Esophagus (tissue), 2 donors: ENCODE results near the gene PARP15. TPM values are rescaled to one million over a fixed set of nuclear protein-coding genes. Genes with fewer than 3 reads are reported as not detected.

Source experiments
- H3K27ac ChIP-seq, 2 donors: one replicate each; pipeline ENCODE4 v1.5.1; 2013; ENCODE audit warnings: low read depth in 2 of 2, mild to moderate bottlenecking in 2 of 2, inconsistent platforms in 1 of 2, low read length in 1 of 2, moderate library complexity in 1 of 2
- H3K27me3 ChIP-seq, 2 donors: one replicate each; pipeline ENCODE4 v1.6.1; 2013; ENCODE audit warnings: low read length in 2 of 2, control low read depth in 1 of 2, mild to moderate bottlenecking in 1 of 2; ENCODE audit not compliant: insufficient read depth in 2 of 2, control insufficient read depth in 1 of 2
- H3K36me3 ChIP-seq, 2 donors: one replicate each; pipeline ENCODE4 v1.6.1; 2013; ENCODE audit warnings: low read length in 1 of 2; ENCODE audit not compliant: control insufficient read depth in 2 of 2, insufficient read depth in 2 of 2
- H3K4me1 ChIP-seq, 2 donors: one replicate each; pipeline ENCODE4 v1.6.1; 2013; ENCODE audit warnings: low read length in 1 of 2; ENCODE audit not compliant: control insufficient read depth in 2 of 2, insufficient read depth in 2 of 2
- H3K4me3 ChIP-seq, 2 donors: one replicate each; pipeline ENCODE4 v1.5.1; 2013; ENCODE audit warnings: low read length in 2 of 2, mild to moderate bottlenecking in 2 of 2, low read depth in 1 of 2, moderate library complexity in 1 of 2
- H3K9me3 ChIP-seq, 2 donors: one replicate each; pipeline ENCODE4 v1.6.1; 2013; ENCODE audit warnings: mild to moderate bottlenecking in 2 of 2, low read depth in 1 of 2, low read length in 1 of 2, moderate library complexity in 1 of 2; ENCODE audit not compliant: control insufficient read depth in 2 of 2, insufficient read depth in 1 of 2
- WGBS, 2 donors: extraction: QIAGEN DNeasy Blood & Tissue Kit; methylation state at CpG; one replicate each; pipeline ENCODE4 v1.1.7; 2013; 5-methylcytosine and 5-hydroxymethylcytosine counted together
- polyA plus RNA-seq, 2 donors: library from polyadenylated mRNA; stranded (reverse); fragments of 200-250 nt; gene quantifications; one replicate each; pipeline ENCODE4 v1.2.3, GENCODE V29; 2013
- donor health status: healthy with polysubstance abuse.
- donor health status: Bipolar disorder and iron deficiency.

The PARP15 gene
- polyA plus RNA-seq, 2 donors = 0.46 to 0.94 TPM

DNA sequence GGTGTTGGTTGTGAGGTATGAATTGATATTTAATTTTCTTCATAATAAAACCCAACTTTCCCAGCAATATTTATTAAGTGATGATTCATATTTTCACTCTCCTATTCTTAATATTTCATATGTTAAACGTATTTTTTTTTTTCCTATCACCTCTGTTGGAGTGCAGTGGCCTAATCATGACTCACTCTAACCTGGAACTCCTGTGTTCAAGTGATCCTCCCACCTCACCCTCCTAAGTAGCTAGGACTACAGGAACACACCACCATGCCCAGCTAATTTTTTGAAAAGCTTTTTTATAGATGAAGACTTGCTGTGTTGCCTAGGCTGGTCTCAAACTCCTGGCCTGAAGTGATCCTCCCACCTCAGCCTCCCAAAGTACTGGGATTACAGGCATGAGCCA is 8.6 kb downstream of the PARP15 start:
- no peak overlapping the region for H3K4me3 ChIP-seq
- H3K9me3 ChIP-seq = peaks cover 0 to 5% of the 10 kb centered on the region in 2 donors
- H3K27me3 ChIP-seq = no peaks in the 10 kb centered on the region
- H3K36me3 ChIP-seq = no peaks in the 10 kb centered on the region
- 33 to 35% methylated on average over 1 of the region's 1 CpG for WGBS, 2 donors
- no peaks in the 10 kb centered on the region for H3K4me1 ChIP-seq
- H3K27ac ChIP-seq = no peak overlapping the region

DNA sequence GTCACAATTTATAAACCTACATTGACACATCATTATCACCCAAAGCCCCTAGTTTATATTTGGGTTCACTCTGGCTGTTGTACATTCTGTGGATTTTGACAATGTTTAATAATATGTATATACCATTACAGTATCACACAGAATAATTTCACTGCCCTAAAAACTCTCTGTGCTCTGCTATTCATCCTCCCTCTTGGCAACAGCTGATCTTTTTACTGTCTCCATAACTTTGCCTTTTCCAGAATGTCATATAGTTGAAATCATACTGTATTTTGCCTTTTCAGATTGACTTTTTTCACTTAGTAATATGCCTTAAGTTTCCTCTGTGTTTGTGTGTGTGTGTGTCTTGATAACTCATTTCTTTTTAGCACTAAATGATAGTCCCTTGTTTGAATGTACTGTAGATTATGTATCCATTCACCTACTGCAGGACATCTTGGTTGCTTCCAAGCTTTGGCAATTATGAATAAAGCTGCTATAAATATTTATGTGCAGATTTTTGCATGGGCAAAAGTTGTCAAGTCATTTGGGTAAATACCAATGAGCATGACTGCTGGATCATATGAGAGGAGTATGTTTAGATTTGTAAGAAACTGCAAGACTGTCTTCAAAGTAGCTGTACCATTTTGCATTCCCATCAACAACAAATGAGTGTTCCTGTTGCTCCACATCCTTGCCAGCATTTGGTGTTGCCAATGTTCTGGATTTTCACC is 9.5 kb downstream of the PARP15 start:
- Histone ChIP-seq H3K9me3 (peaks cover 0 to 5% of the 10 kb centered on the region in 2 donors), H3K27me3 (no peaks in the 10 kb centered on the region), H3K4me3 (no peak overlapping the region), H3K27ac (no peak overlapping the region), H3K4me1 (no peaks in the 10 kb centered on the region), H3K36me3 (no peaks in the 10 kb centered on the region)

DNA sequence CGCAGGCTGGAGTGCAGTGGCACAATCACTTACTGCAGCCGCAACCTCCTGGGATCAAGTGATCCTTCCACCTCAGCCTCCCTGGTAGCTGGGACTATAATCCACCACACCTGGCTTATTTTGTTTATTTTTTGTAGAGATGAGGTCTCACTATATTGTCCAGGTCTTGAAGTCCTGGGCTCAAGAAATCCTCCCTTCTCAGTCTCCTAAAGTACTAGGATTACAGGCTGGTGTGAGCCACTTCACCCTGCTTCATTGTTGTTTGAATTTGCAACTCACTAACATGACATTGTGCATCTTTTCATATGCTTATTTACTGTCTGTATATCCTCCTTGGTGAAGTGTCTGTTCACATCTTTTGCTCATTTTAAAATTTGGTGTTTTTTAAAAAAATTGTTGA is 10.1 kb downstream of the PARP15 start:
- Histone ChIP-seq H3K27me3 (no peaks in the 10 kb centered on the region), H3K27ac (no peak overlapping the region)
- 22 to 45% methylated on average over 2 of the region's 2 CpGs for WGBS, 2 donors

DNA sequence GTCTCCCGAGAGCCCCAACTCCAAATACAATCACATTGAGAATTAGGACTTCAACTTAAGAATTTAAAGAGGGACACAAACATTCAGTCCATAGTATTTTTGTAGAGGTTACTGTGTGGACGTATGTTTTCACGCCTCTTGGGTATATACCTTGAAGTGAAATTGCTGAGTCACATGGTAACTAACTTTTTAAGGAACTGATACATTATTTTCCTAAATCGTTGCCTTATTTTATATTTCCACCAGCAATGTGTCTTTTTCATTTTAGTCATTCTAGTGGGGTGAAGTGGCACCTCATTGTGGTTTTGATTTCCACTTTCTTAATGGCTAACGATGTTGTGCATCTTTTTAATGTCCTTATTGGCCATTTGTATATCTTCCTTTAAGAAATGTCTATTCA is 11.8 kb downstream of the PARP15 start:
- Histone ChIP-seq H3K4me1 (no peaks in the 10 kb centered on the region), H3K4me3 (no peak overlapping the region), H3K27me3 (no peaks in the 10 kb centered on the region), H3K36me3 (no peaks in the 10 kb centered on the region), H3K27ac (no peak overlapping the region), H3K9me3 (no peaks in the 10 kb centered on the region)
- 62 to 67% methylated on average over 5 of the region's 5 CpGs for WGBS, 2 donors

More for the DNA sequence above, 10.1 kb downstream of the PARP15 start:
- no peak overlapping the region for H3K4me3 ChIP-seq
- H3K9me3 ChIP-seq = peaks cover 0 to 3% of the 10 kb centered on the region in 2 donors
- H3K4me1 ChIP-seq = no peaks in the 10 kb centered on the region
- H3K36me3 ChIP-seq = no peaks in the 10 kb centered on the region

DNA sequence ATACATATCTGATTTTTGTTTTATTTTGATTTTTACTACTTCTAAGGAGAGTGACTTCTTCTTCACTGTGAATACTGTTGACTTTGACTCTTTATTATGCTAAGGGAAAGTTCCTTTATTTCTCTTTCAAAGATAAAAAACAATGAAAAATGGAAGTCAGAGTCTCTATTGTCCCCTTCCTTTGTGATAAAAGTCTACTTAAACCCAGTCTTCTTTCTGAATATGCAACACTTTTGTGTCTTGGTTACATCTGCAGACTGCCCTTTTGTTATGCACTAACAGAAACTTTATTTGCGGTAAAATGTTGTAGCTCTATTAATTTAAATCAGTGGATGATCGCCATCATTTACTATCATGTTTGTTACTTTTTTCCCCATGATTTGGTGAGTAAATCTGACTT is 13.2 kb downstream of the PARP15 start:
- 88 to 91% methylated on average over 2 of the region's 2 CpGs for WGBS, 2 donors
- no peaks in the 10 kb centered on the region for H3K36me3 ChIP-seq
- no peaks in the 10 kb centered on the region for H3K27me3 ChIP-seq
- no peaks in the 10 kb centered on the region for H3K4me1 ChIP-seq
- H3K9me3 ChIP-seq = no peaks in the 10 kb centered on the region
- no peak overlapping the region for H3K4me3 ChIP-seq
- H3K27ac ChIP-seq = no peak overlapping the region

DNA sequence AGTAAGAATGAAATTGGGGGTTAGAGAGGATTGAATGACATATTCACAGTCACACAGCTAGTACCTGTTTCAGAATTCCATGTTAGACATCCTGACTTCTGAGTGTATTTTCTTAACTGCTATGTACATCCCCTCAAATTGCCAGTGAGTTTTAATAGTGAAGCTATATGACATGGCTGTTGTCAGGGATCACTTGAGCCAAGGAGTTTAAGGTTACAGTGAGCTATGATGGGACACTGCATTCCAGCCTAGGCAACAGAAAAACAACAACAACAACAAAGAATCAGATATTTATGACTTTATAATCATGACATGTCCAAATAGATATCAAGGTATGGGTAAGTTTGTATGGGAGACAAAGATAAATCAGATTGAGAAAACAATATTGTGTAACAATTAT is 16.6 kb downstream of the PARP15 start:
- Histone ChIP-seq H3K4me3 (no peak overlapping the region), H3K9me3 (no peaks in the 10 kb centered on the region), H3K27me3 (no peaks in the 10 kb centered on the region), H3K4me1 (no peaks in the 10 kb centered on the region), H3K27ac (no peak overlapping the region), H3K36me3 (no peaks in the 10 kb centered on the region)

DNA sequence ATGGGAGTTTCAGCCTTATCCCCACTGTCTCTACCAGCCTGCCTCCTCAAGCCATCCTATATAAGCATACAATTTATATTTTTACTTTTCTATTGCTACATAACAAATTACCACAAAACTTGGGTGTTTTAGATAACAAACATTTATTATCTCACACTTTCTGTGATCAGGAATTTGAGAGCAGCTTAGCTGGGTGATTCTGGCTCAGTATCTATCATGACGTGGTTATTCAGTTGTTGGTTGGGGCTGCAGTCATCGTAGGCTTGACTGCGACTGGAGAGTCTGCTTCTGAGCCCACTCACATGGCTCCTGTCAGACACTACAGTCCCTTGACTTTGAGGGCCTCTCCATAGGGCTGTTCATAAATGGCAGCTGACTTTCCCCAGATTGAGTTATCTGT is 20.7 kb downstream of the PARP15 start:
- H3K27ac ChIP-seq = no peak overlapping the region
- no peaks in the 10 kb centered on the region for H3K36me3 ChIP-seq
- no peaks in the 10 kb centered on the region for H3K4me1 ChIP-seq
- H3K4me3 ChIP-seq = no peak overlapping the region
- no peaks in the 10 kb centered on the region for H3K9me3 ChIP-seq
- 90% methylated on average over 3 of the region's 3 CpGs for WGBS, 2 donors
- no peaks in the 10 kb centered on the region for H3K27me3 ChIP-seq

DNA sequence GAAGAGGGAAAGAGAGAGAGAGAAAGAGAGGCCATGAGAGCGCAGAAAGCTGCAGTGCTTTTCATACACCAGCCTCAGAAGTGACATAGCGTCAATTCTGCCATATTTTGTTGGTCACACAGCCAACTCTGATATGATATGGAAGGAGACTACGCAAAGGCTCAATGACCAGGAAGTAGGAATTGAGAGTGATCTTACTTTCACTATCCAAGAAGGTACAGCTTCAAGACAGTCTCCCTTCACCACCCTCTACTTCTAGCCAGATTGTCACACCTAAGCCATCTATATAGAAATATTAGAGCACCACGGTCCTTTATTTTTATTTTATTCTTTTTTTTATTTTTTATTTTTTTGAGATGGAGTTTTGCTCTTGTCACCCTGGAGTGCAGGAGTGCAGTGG is 21.1 kb downstream of the PARP15 start:
- Histone ChIP-seq H3K36me3 (no peaks in the 10 kb centered on the region), H3K4me3 (no peak overlapping the region), H3K27ac (no peak overlapping the region), H3K9me3 (no peaks in the 10 kb centered on the region), H3K27me3 (no peaks in the 10 kb centered on the region), H3K4me1 (no peaks in the 10 kb centered on the region)
- 62 to 91% methylated on average over 4 of the region's 4 CpGs for WGBS, 2 donors

DNA sequence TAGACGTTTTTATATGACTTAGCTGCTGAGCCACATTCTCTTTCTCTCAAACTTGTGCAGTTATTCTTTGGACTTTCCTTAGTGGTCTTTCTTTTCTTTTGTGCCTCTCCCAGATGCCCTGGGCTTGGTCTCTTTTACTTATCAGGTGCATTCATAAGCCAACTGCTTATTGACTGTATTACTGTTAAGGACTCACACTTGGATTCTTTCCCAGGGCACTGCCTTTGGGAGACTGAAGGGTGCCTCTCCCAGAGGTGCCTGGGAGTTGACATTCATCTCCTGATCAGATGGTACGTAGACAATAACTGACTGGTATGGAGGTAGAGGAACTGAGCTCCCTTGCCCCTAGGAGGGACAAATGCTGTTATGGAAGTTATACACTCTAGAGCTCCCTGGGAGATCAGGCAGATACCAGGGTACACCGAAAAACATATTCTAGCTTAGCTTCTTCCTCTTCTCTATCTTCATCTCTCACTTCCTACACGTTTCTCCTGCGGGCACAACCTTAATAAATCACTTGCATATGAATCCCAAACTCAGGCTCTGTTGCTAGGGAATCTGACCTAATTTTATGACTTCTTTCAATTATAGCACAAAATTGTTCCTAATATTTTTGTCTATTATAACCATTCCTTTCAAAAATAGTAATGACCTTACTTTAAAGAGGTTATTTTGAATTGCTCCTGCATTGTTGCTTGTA is 24.7 kb downstream of the PARP15 start:
- no peaks in the 10 kb centered on the region for H3K36me3 ChIP-seq
- H3K27ac ChIP-seq = no peak overlapping the region
- no peaks in the 10 kb centered on the region for H3K9me3 ChIP-seq
- 64 to 69% methylated on average over 5 of the region's 5 CpGs for WGBS, 2 donors
- no peaks in the 10 kb centered on the region for H3K27me3 ChIP-seq
- no peaks in the 10 kb centered on the region for H3K4me1 ChIP-seq
- no peak overlapping the region for H3K4me3 ChIP-seq

DNA sequence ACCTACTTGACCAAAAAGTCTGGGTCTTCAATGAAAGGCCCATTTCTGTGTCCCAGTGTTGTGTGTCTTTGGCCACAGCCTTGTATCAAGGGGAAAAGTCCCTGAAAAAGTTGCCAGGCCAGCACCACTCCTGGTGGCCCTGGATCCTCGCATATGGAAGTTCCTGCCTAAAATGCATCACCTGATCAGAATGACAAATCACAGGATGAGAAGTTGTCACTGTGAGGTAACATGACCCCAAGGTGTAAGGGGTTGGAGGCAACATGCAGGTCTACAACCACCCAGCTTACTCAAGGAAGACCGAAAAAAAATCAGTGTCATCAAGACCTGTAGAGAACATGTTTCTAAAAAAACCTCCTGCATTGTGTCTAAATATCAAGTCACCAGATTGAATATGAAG is 25.6 kb downstream of the PARP15 start:
- Histone ChIP-seq H3K27ac (no peak overlapping the region), H3K9me3 (no peaks in the 10 kb centered on the region), H3K36me3 (no peaks in the 10 kb centered on the region), H3K4me1 (no peaks in the 10 kb centered on the region), H3K4me3 (no peak overlapping the region), H3K27me3 (no peaks in the 10 kb centered on the region)
- 85 to 87% methylated on average over 2 of the region's 2 CpGs for WGBS, 2 donors
